HepG2 (cell line): Measurements from ENCODE around the gene ZNF385B. TPM values are rescaled to one million over a fixed set of nuclear protein-coding genes. Genes with fewer than 3 reads are reported as not detected.

Experiments
- ARID3A ChIP-seq: IDR thresholded peaks from 2 replicates; pipeline ENCODE4 v1.6.1; 2012; ENCODE audit warnings: low read depth, low read length, improper control_type of control experiment
- CHD2 ChIP-seq: IDR thresholded peaks from 2 replicates; pipeline ENCODE4 v1.6.1; 2011; ENCODE audit warnings: low read depth, low read length, improper control_type of control experiment
- CTCF ChIP-seq: sonication (generic); formaldehyde crosslinking; IDR thresholded peaks from 2 replicates; pipeline ENCODE4 v1.5.0; 2020; ENCODE audit warnings: mild to moderate bottlenecking, missing genetic modification reagents, moderate library complexity
- GTF3A ChIP-seq: sonication (generic); formaldehyde crosslinking; conservative IDR thresholded peaks from 2 replicates; pipeline ENCODE4 v1.4.0; 2020; ENCODE audit warnings: mild to moderate bottlenecking, missing genetic modification reagents
- HBP1 ChIP-seq: IDR thresholded peaks from 2 replicates; pipeline ENCODE4 v1.6.1; 2016; ENCODE audit warnings: low read depth, control low read depth
- HNF4A ChIP-seq: sonication (generic); formaldehyde crosslinking; IDR thresholded peaks from 2 replicates; pipeline ENCODE4 v1.4.0; 2020; ENCODE audit warnings: missing genetic modification reagents
- JARID2 ChIP-seq: sonication (generic); formaldehyde crosslinking; IDR thresholded peaks from 2 replicates; pipeline ENCODE4 v1.8.1; 2023; ENCODE audit warnings: missing genetic modification reagents, inconsistent platforms; ENCODE audit not compliant: insufficient replicate concordance
- JUND ChIP-seq: sonication (generic); formaldehyde crosslinking; IDR thresholded peaks from 2 replicates; pipeline ENCODE4 v1.8.0; 2022; ENCODE audit warnings: mild to moderate bottlenecking, missing genetic modification reagents
- KDM1A ChIP-seq: IDR thresholded peaks from 2 replicates; pipeline ENCODE4 v1.6.1; 2016; ENCODE audit warnings: missing compliant biosample characterization
- MEF2D ChIP-seq: sonication (generic); formaldehyde crosslinking; IDR thresholded peaks from 2 replicates; pipeline ENCODE4 v1.5.1; 2020; ENCODE audit warnings: mild to moderate bottlenecking, missing genetic modification reagents
- SETDB1 ChIP-seq: sonication (generic); formaldehyde crosslinking; IDR thresholded peaks from 2 replicates; pipeline ENCODE4 v1.5.1; 2020; ENCODE audit warnings: missing genetic modification reagents, mild to moderate bottlenecking, borderline replicate concordance
- SNAI1 ChIP-seq: sonication (generic); formaldehyde crosslinking; IDR thresholded peaks from 2 replicates; pipeline ENCODE4 v1.5.0; 2020; ENCODE audit warnings: mild to moderate bottlenecking, missing genetic modification reagents, borderline replicate concordance
- SRF ChIP-seq: IDR thresholded peaks from 2 replicates; pipeline ENCODE4 v1.6.1; 2011; ENCODE audit warnings: mild to moderate bottlenecking, low read depth, low read length, moderate library complexity
- STAG1 ChIP-seq: sonication (generic); formaldehyde crosslinking; IDR thresholded peaks from 2 replicates; pipeline ENCODE4 v1.4.0; 2020; ENCODE audit warnings: missing genetic modification reagents
- U2AF1 ChIP-seq: fragments of 200-400 bp; formaldehyde crosslinking; optimal IDR thresholded peaks from 2 replicates; pipeline ENCODE3; 2017; ENCODE audit warnings: mild to moderate bottlenecking, low read depth, low read length
- ZKSCAN5 ChIP-seq: sonication (generic); formaldehyde crosslinking; IDR thresholded peaks from 2 replicates; pipeline ENCODE4 v1.5.1; 2020; ENCODE audit warnings: mild to moderate bottlenecking, missing genetic modification reagents
- ZNF136 ChIP-seq: sonication (generic); formaldehyde crosslinking; IDR thresholded peaks from 2 replicates; pipeline ENCODE4 v1.8.1; 2022; ENCODE audit warnings: low read depth, mild to moderate bottlenecking, moderate library complexity, missing genetic modification reagents
- ZNF484 ChIP-seq: sonication (generic); formaldehyde crosslinking; IDR thresholded peaks from 2 replicates; pipeline ENCODE4 v1.5.1; 2020; ENCODE audit warnings: mild to moderate bottlenecking, low read depth, missing genetic modification reagents, borderline replicate concordance
- ZNF574 ChIP-seq: sonication (generic); formaldehyde crosslinking; IDR thresholded peaks from 2 replicates; pipeline ENCODE4 v1.4.0; 2020; ENCODE audit warnings: missing genetic modification reagents
- ZNF639 ChIP-seq: conservative IDR thresholded peaks from 2 replicates; pipeline ENCODE4 v1.6.1; 2018; ENCODE audit warnings: missing genetic modification reagents
- polyA plus RNA-seq, 8 experiments: library from polyadenylated mRNA; depleted of rRNA in 3 of 8; stranded (reverse) in 7 of 8; unstranded in 1 of 8; fragments of >200 nt; fragmentation: Illumina TruSeq in 4 of 8; extraction: Trizol in 4 of 8; gene quantifications; 2 replicates each; pipeline versions ENCODE4 v1.2.1 to v1.2.3, GENCODE V29; 2011 to 2016; ENCODE audit warnings: low read depth in 4 of 8, missing spikeins in 1 of 8, mixed read lengths in 1 of 8; ENCODE audit not compliant: insufficient read depth in 1 of 8
- total RNA-seq, 5 experiments: library from RNA; depleted of rRNA; stranded (reverse); fragments of >200 nt; fragmentation: Illumina TruSeq; extraction: Trizol; gene quantifications; 2 replicates each; pipeline ENCODE4 v1.2.3, GENCODE V29; 2016; ENCODE audit warnings: low read depth in 1 of 5

The ZNF385B gene
- total and polyA plus RNA-seq, 2 of the 13 experiments (the other 11 are each of a cell fraction or from before 2014, with no cell fraction given): 3.3 to 6.7 TPM

- TF ChIP-seq ZNF574 (CRISPR knock-in tag): no peak
- TF ChIP-seq CTCF (CRISPR knock-in tag): peak; percentile 80
- TF ChIP-seq MEF2D: no peak
- no peak for TF ChIP-seq HBP1
- TF ChIP-seq SETDB1: no peak
- TF ChIP-seq ZNF639: no peak
- TF ChIP-seq HNF4A (CRISPR knock-in tag): no peak
- no peak for TF ChIP-seq SNAI1 (CRISPR knock-in tag)
- no peak for TF ChIP-seq JARID2 (CRISPR knock-in tag)
- no peak for TF ChIP-seq SRF
- TF ChIP-seq ZNF484 (CRISPR knock-in tag): no peak
- TF ChIP-seq U2AF1: no peak
- no peak for TF ChIP-seq KDM1A
- no peak for TF ChIP-seq CHD2
- no peak for TF ChIP-seq JUND
- TF ChIP-seq ZNF136 (CRISPR knock-in tag): no peak
- no peak for TF ChIP-seq ZKSCAN5 (CRISPR knock-in tag)
- peak; percentile 26; the same call in 1 of the 2 replicates for TF ChIP-seq ARID3A
- no peak for TF ChIP-seq GTF3A
- TF ChIP-seq STAG1: peak; percentile 98
- TF ChIP-seq, all 625 proteins: peak for 9
Observed at GRCh38 chr2:179751163-179751809, 110.1 kb downstream of the ZNF385B start (continued).
